HG03565 (cell line): ENCODE results near the gene CALCOCO2.

ENCODE experiments used
- ATAC-seq: cut with Tn5 transposase; IDR thresholded peaks from one replicate; pipeline ENCODE4 v1.9.1; 2021; ENCODE audit warnings: mild to moderate bottlenecking, moderate library complexity; ENCODE audit not compliant: unreplicated experiment

Gene CALCOCO2

DNA sequence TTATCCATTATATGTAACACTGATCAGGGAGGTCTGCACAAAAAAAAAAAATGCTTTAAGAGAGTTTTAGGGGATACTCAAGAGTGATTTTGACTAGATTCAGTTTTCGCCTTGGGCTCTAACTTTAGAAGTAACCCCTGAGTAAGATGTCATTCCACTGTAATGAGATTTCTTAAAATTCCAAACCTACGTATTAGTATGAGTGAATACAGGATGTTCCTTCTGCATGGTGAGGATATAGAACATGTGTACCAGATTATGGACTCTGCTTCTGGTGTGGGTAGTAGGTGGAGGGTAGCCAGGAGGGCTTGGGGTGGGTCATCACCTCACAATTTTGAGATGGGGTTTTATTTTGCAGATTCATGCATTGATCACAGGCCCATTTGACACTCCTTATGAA, 81.6 kb downstream of the CALCOCO2 start:
- ATAC-seq, result no peak
